SK-N-SH (cell line): ENCODE results near the gene RABEP2. TPM values are rescaled to one million over a fixed set of nuclear protein-coding genes. Genes with fewer than 3 reads are reported as not detected.

ENCODE experiments used
- CTCF ChIA-PET: fragments of 300-600, 350-600 bp; formaldehyde crosslinking; extraction: SDS; loops from one replicate; lab custom pipeline; 2021; lab: Yijun Ruan, JAX
- POLR2A ChIA-PET: fragments of 350-600 bp; sonication (Branson Sonifier 250); formaldehyde crosslinking; extraction: SDS; loops from one replicate; lab custom pipeline; 2020; ENCODE audit warnings: antibody characterized with exemption, inconsistent platforms; lab: Yijun Ruan, JAX
- DNase-seq: peaks from one replicate; pipeline ENCODE4 v3.0.0; 2012
- H2AFZ ChIP-seq: fragments of 200-600 bp; sonication (generic); 2 replicates; pipeline ENCODE4 v1.8.1; 2016; ENCODE audit warnings: antibody characterized with exemption, mild to moderate bottlenecking, low read depth
- H3F3A ChIP-seq: fragments of 200-600 bp; sonication (generic); replicated peaks from 2 replicates; pipeline ENCODE3; 2016; ENCODE audit warnings: antibody characterized with exemption, mild to moderate bottlenecking; ENCODE audit not compliant: insufficient read depth
- H3K27ac ChIP-seq, 2 experiments: fragments of 200-500 bp in 1 of 2; fragments of 200-600 bp in 1 of 2; sonication (Bioruptor generic) in 1 of 2; sonication (generic), shearing (Covaris generic) in 1 of 2; 2 replicates each; pipeline versions ENCODE4 v1.5.1 to v1.6.1; 2014 to 2016; ENCODE audit warnings: low read depth in 2 of 2, inconsistent platforms in 1 of 2, low read length in 1 of 2, mild to moderate bottlenecking in 1 of 2, mixed read lengths in 1 of 2
- H3K27me3 ChIP-seq: fragments of 200-600 bp; sonication (generic), shearing (Covaris generic); 2 replicates; pipeline ENCODE4 v1.6.1; 2016; ENCODE audit warnings: mixed run types; ENCODE audit not compliant: insufficient read depth
- H3K36me3 ChIP-seq, 2 experiments: fragments of 200-500 bp in 1 of 2; fragments of 200-600 bp in 1 of 2; sonication (Bioruptor generic) in 1 of 2; sonication (generic) in 1 of 2; replicated peaks in 1 of 2; 2 replicates each; pipeline versions ENCODE3 to v1.5.1; 2014 to 2016; ENCODE audit warnings: low read length in 1 of 2, mild to moderate bottlenecking in 1 of 2; ENCODE audit not compliant: insufficient read depth in 2 of 2, control insufficient read depth in 1 of 2
- H3K4me1 ChIP-seq, 2 experiments: fragments of 200-500 bp in 1 of 2; fragments of 200-600 bp in 1 of 2; sonication (Bioruptor generic) in 1 of 2; sonication (generic), shearing (Covaris generic) in 1 of 2; 2 replicates each; pipeline versions ENCODE4 v1.5.1 to v1.6.1; 2014 to 2016; ENCODE audit warnings: low read depth in 1 of 2, low read length in 1 of 2, mixed run types in 1 of 2; ENCODE audit not compliant: insufficient read depth in 2 of 2, control insufficient read depth in 1 of 2
- H3K4me2 ChIP-seq: fragments of 200-600 bp; sonication (generic), shearing (Covaris generic); 2 replicates; pipeline ENCODE4 v1.6.1; 2017; ENCODE audit warnings: mixed run types
- H3K4me3 ChIP-seq, 2 experiments: fragments of 200-500 bp in 1 of 2; fragments of 200-600 bp in 1 of 2; sonication (Bioruptor generic) in 1 of 2; sonication (generic), shearing (Covaris generic) in 1 of 2; 2 replicates each; pipeline versions ENCODE4 v1.5.1 to v1.8.1; 2014 to 2016; ENCODE audit warnings: low read depth in 2 of 2, inconsistent platforms in 1 of 2, low read length in 1 of 2, mild to moderate bottlenecking in 1 of 2, mixed read lengths in 1 of 2, moderate library complexity in 1 of 2
- H3K79me2 ChIP-seq: fragments of 200-600 bp; sonication (generic); 2 replicates; pipeline ENCODE4 v1.8.1; 2017; ENCODE audit warnings: mild to moderate bottlenecking; ENCODE audit not compliant: insufficient read depth
- H3K9ac ChIP-seq: fragments of 200-600 bp; sonication (generic); 2 replicates; pipeline ENCODE4 v1.6.1; 2017; ENCODE audit warnings: mixed run types
- H3K9me2 ChIP-seq: fragments of 200-600 bp; sonication (generic); 2 replicates; pipeline ENCODE4 v1.6.1; 2017; ENCODE audit warnings: mixed run types
- H3K9me3 ChIP-seq: fragments of 200-600 bp; sonication (generic); 2 replicates; pipeline ENCODE4 v1.6.1; 2017; ENCODE audit warnings: mixed run types, mild to moderate bottlenecking, moderate library complexity
- H4K20me1 ChIP-seq: fragments of 200-600 bp; sonication (generic); 2 replicates; pipeline ENCODE4 v1.6.1; 2017; ENCODE audit warnings: mild to moderate bottlenecking, mixed run types; ENCODE audit not compliant: insufficient read depth
- CHD2 ChIP-seq: fragments of 150-350 bp; IDR thresholded peaks from 2 replicates; pipeline ENCODE4 v1.6.1; 2018; ENCODE audit warnings: low read length; ENCODE audit not compliant: partially characterized antibody
- CTCF ChIP-seq: fragments of 200-600 bp; sonication (generic); IDR thresholded peaks from 2 replicates; pipeline ENCODE4 v1.6.1; 2017; ENCODE audit warnings: antibody characterized with exemption, mild to moderate bottlenecking, moderate library complexity
- ELF1 ChIP-seq: IDR thresholded peaks from 2 replicates; pipeline ENCODE4 v1.4.0; 2012
- FOSL2 ChIP-seq: IDR thresholded peaks from 2 replicates; pipeline ENCODE4 v1.4.0; 2012; ENCODE audit warnings: low read depth, mild to moderate bottlenecking, moderate library complexity, borderline replicate concordance
- GABPA ChIP-seq: IDR thresholded peaks from 2 replicates; pipeline ENCODE4 v1.4.0; 2012; ENCODE audit warnings: low read depth, mild to moderate bottlenecking
- GATA2 ChIP-seq: sonication (generic); formaldehyde crosslinking; IDR thresholded peaks from 2 replicates; pipeline ENCODE4 v1.5.0; 2020; ENCODE audit warnings: mild to moderate bottlenecking, missing genetic modification reagents
- MEF2A ChIP-seq: IDR thresholded peaks from 2 replicates; pipeline ENCODE4 v1.4.0; 2012; ENCODE audit warnings: low read depth, borderline replicate concordance
- MXI1 ChIP-seq: IDR thresholded peaks from 2 replicates; pipeline ENCODE4 v1.6.1; 2012; ENCODE audit warnings: mild to moderate bottlenecking, low read depth, low read length, improper control_type of control experiment
- NRF1 ChIP-seq: IDR thresholded peaks from 2 replicates; pipeline ENCODE4 v1.6.1; 2012; ENCODE audit warnings: low read depth, mild to moderate bottlenecking, low read length
- REST ChIP-seq: IDR thresholded peaks from 2 replicates; pipeline ENCODE4 v1.6.1; 2012; ENCODE audit warnings: mild to moderate bottlenecking, low read depth, low read length, moderate library complexity
- RFX5 ChIP-seq: IDR thresholded peaks from 2 replicates; pipeline ENCODE4 v1.6.1; 2012; ENCODE audit warnings: mild to moderate bottlenecking, improper control_type of control experiment, low read length
- RXRA ChIP-seq: IDR thresholded peaks from 2 replicates; pipeline ENCODE4 v1.4.0; 2012; ENCODE audit warnings: low read depth, mild to moderate bottlenecking, borderline replicate concordance
- USF1 ChIP-seq: IDR thresholded peaks from 2 replicates; pipeline ENCODE4 v1.4.0; 2012; ENCODE audit warnings: low read depth, borderline replicate concordance
- YY1 ChIP-seq: IDR thresholded peaks from 2 replicates; pipeline ENCODE4 v1.4.0; 2012; ENCODE audit warnings: low read depth, mild to moderate bottlenecking
- ZBTB33 ChIP-seq: IDR thresholded peaks from 2 replicates; pipeline ENCODE4 v1.4.0; 2012; ENCODE audit warnings: low read depth, borderline replicate concordance
- WGBS: methylation state at CpG from one replicate; pipeline ENCODE4 v1.1.6; 2017; ENCODE audit warnings: low lambda C conversion rate; 5-methylcytosine and 5-hydroxymethylcytosine counted together
- polyA plus RNA-seq, 3 experiments: library from polyadenylated mRNA; depleted of rRNA; stranded (reverse); fragments of >200 nt; gene quantifications; 2 replicates each; pipeline ENCODE4 v1.2.3, GENCODE V29; 2012
- TF ChIP-seq, protein P1 (sequence below): fragments of 150-350 bp; IDR thresholded peaks from 2 replicates; pipeline ENCODE4 v1.6.1; 2017; ENCODE audit warnings: antibody characterized with exemption, low read length, low read depth, borderline replicate concordance
- TF ChIP-seq, protein P2 (sequence below): IDR thresholded peaks from 2 replicates; pipeline ENCODE4; 2012

Gene RABEP2
- polyA plus RNA-seq, 1 of the 3 experiments (the other 2 are of a cell fraction) = 46.1 TPM

- TF ChIP-seq FOSL2 (no peak), CHD2 (no peak), REST (no peak)
Observed at GRCh38 chr16:28951410-28951943, 26.4 kb upstream of the RABEP2 start (continued).

GRCh38 chr16:28950648-28951409 is 25.8 kb upstream of the RABEP2 start, which contains the start of gene NFATC2IP:
TSS of gene NFATC2IP (plus strand) at chr16:28950937. CDS start at chr16:28951012, 75 bp downstream.
- ChIA-PET CTCF (interaction anchor here (0.7 to 1.8 kb wide), 4 partner anchors 23 to 105 kb away, joined by 3 to 8 read pairs (median 5); partner anchors contain the start of gene TUFM), POLR2A (interaction anchor here (0.6 to 2.0 kb wide), 7 partner anchors 23 to 129 kb away, joined by 3 to 10 read pairs (median 4); partner anchors contain the start of gene SH2B1)
- Histone ChIP-seq H3K9me3 (no peaks in the 10 kb centered on the region), H2AFZ (peak within 1 kb of the TSS; percentile 95), H3K36me3 (peaks cover 18 to 31% of the 10 kb centered on the region in 2 experiments), H3F3A (peaks cover 3% of the 10 kb centered on the region), H3K79me2 (peaks cover 31% of the 10 kb centered on the region), H3K4me1 (peaks cover 5 to 8% of the 10 kb centered on the region in 2 experiments; a peak in 1 of 4 replicates), H3K9ac (peak within 1 kb of the TSS; percentile 86), H4K20me1 (no peaks in the 10 kb centered on the region), H3K4me2 (peak within 1 kb of the TSS; percentile 92), H3K27ac (peak within 1 kb of the TSS; percentile 45 to 69; a peak in 3 of 4 replicates), H3K9me2 (no peaks in the 10 kb centered on the region), H3K4me3 (peak within 1 kb of the TSS; percentile 68 to 93), H3K27me3 (no peaks in the 10 kb centered on the region)
- DNase-seq = peak; percentile 98
- WGBS = 2% methylated on average over 47 of the region's 79 CpGs
- peak; percentile 94 for TF ChIP-seq ELF1
- TF ChIP-seq GABPA = peak; percentile 88
- TF ChIP-seq ZBTB33 = no peak
- no peak for TF ChIP-seq CTCF
- TF ChIP-seq USF1 = no peak
- TF ChIP-seq MEF2A = no peak
- TF ChIP-seq RFX5 = peak; percentile 70; the same call in 1 of the 2 replicates
- no peak for TF ChIP-seq NRF1
- TF ChIP-seq RXRA = no peak
- peak; percentile 85 for TF ChIP-seq YY1
- no peak for TF ChIP-seq FOSL2
- TF ChIP-seq GATA2 (CRISPR knock-in tag) = peak; percentile 69
- TF ChIP-seq, protein P1, sequence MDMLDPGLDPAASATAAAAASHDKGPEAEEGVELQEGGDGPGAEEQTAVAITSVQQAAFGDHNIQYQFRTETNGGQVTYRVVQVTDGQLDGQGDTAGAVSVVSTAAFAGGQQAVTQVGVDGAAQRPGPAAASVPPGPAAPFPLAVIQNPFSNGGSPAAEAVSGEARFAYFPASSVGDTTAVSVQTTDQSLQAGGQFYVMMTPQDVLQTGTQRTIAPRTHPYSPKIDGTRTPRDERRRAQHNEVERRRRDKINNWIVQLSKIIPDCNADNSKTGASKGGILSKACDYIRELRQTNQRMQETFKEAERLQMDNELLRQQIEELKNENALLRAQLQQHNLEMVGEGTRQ = no peak
- TF ChIP-seq MXI1 = peak; percentile 77
- peak; percentile 97 for TF ChIP-seq CHD2
- TF ChIP-seq, protein P2, sequence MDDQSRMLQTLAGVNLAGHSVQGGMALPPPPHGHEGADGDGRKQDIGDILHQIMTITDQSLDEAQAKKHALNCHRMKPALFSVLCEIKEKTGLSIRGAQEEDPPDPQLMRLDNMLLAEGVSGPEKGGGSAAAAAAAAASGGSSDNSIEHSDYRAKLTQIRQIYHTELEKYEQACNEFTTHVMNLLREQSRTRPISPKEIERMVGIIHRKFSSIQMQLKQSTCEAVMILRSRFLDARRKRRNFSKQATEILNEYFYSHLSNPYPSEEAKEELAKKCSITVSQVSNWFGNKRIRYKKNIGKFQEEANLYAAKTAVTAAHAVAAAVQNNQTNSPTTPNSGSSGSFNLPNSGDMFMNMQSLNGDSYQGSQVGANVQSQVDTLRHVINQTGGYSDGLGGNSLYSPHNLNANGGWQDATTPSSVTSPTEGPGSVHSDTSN = peak; percentile 100
